Activated T-cell treated with anti-CD3 and anti-CD28 coated beads for 4 hours (primary cell): ENCODE measurements around the gene TMEM130.

Experiments
- DNase-seq: peaks from one replicate; pipeline ENCODE4 v3.0.0-alpha.2; 2020

TMEM130 gene

GRCh38 chr7:98805956-98806838, 63.6 kb downstream of the TMEM130 start:
- no peak for DNase-seq

GRCh38 chr7:98802781-98803110, 67.1 kb downstream of the TMEM130 start:
- no peak for DNase-seq

GRCh38 chr7:98802088-98802780, 67.6 kb downstream of the TMEM130 start:
- DNase-seq, result peak; percentile 0

- DNase-seq, result no peak
Observed at GRCh38 chr7:98800996-98801395, 68.8 kb downstream of the TMEM130 start.

- DNase-seq, result no peak
Observed at GRCh38 chr7:98797150-98797549, 72.7 kb downstream of the TMEM130 start.
